Stimulated activated CD8-positive, alpha-beta memory T cell treated with anti-CD3 and anti-CD28 coated beads, Interleukin-2, amount 100 ng/mL, for 1 hour (primary cell): ENCODE results near the gene ARHGAP22.
"Not testable (repeated sequence)": the region's sequence is repeated elsewhere in the genome, so short reads cannot be mapped to it uniquely, and the experiment has no call there.

Experiments
- DNase-seq, 2 donors: peaks; one replicate each; pipeline ENCODE4 v3.0.0-alpha.2; 2020; ENCODE audit warnings: low read depth in 2 of 2

The ARHGAP22 gene

GRCh38 chr10:48428896-48429295 is 176.0 kb downstream of the ARHGAP22 start:
- no peak for DNase-seq

GRCh38 chr10:48423884-48424283 is 181.0 kb downstream of the ARHGAP22 start:
- no peak for DNase-seq

- DNase-seq, result not testable (repeated sequence)
Observed at GRCh38 chr10:48421862-48422261, 183.0 kb downstream of the ARHGAP22 start.

- no peak for DNase-seq
Observed at GRCh38 chr10:48419714-48420113, 185.2 kb downstream of the ARHGAP22 start.

- no peak for DNase-seq
Observed at GRCh38 chr10:48418189-48418788, 186.6 kb downstream of the ARHGAP22 start.

GRCh38 chr10:48417374-48417773 is 187.5 kb downstream of the ARHGAP22 start:
- DNase-seq, result no peak

GRCh38 chr10:48416584-48417232 is 188.2 kb downstream of the ARHGAP22 start:
- DNase-seq, result no peak

- no peak for DNase-seq
Observed at GRCh38 chr10:48414778-48415177, 190.1 kb downstream of the ARHGAP22 start.

- DNase-seq, result no peak
Observed at GRCh38 chr10:48414160-48414559, 190.7 kb downstream of the ARHGAP22 start.

GRCh38 chr10:48412933-48413332 is 191.9 kb downstream of the ARHGAP22 start:
- DNase-seq, result no peak

- DNase-seq, result no peak
Observed at GRCh38 chr10:48412081-48412480, 192.8 kb downstream of the ARHGAP22 start.

GRCh38 chr10:48411510-48411909 is 193.4 kb downstream of the ARHGAP22 start:
- no peak for DNase-seq

GRCh38 chr10:48410503-48410902 is 194.4 kb downstream of the ARHGAP22 start:
- no peak for DNase-seq

GRCh38 chr10:48406658-48407057 is 198.2 kb downstream of the ARHGAP22 start:
- no peak for DNase-seq

- no peak for DNase-seq
Observed at GRCh38 chr10:48406204-48406603, 198.7 kb downstream of the ARHGAP22 start.

- DNase-seq, result no peak
Observed at GRCh38 chr10:48404646-48405045, 200.2 kb downstream of the ARHGAP22 start.

GRCh38 chr10:48400850-48401220 is 204.0 kb downstream of the ARHGAP22 start:
- DNase-seq, result no peak

- no peak for DNase-seq
Observed at GRCh38 chr10:48400129-48400849, 204.6 kb downstream of the ARHGAP22 start.

GRCh38 chr10:48399551-48399950 is 205.3 kb downstream of the ARHGAP22 start:
- no peak for DNase-seq

GRCh38 chr10:48399056-48399541 is 205.8 kb downstream of the ARHGAP22 start:
- no peak for DNase-seq

GRCh38 chr10:48398261-48398660 is 206.6 kb downstream of the ARHGAP22 start:
- DNase-seq, result no peak
